ENCODE results near the gene MREG.

The MREG gene

GRCh38 chr2:216013080-216013909 is at the start of gene MREG:
MREG (minus strand) TSS chr2:216013551; CDS start chr2:216013327, 224 bp downstream.
- Histone ChIP-seq H3K4me2 (peak within 1 kb of the TSS; percentile 89), H3K27ac (peak within 1 kb of the TSS; percentile 62), H3K4me3 (IDR thresholded peaks at IDR 0.05; ENCODE audit: insufficient read depth, low read depth, low read length) (peak within 1 kb of the TSS; percentile 94), H3K4me1 (ENCODE audit: low read depth, poor library complexity, severe bottlenecking) (peaks cover 76% of the 10 kb centered on the region), H3K36me3 (ENCODE audit: insufficient read depth) (no peaks in the 10 kb centered on the region), H3K27me3 (ENCODE audit: insufficient read depth, low read depth) (no peaks in the 10 kb centered on the region), H2AFZ (ENCODE audit: low read depth) (peak within 1 kb of the TSS; percentile 70), H3K79me2 (ENCODE audit: insufficient read depth, low read depth) (peaks cover 38% of the 10 kb centered on the region), H4K20me1 (ENCODE audit: insufficient read depth) (no peaks in the 10 kb centered on the region), H3K9ac (peak within 1 kb of the TSS; percentile 89)
- TF ChIP-seq CTCF (conservative IDR thresholded peaks at IDR 0.05; ENCODE audit: low read depth, low read length): peak; percentile 56

- no peaks in the 10 kb centered on the region for H3K79me2 ChIP-seq (ENCODE audit: insufficient read depth, low read depth)
- no peaks in the 10 kb centered on the region for H3K27me3 ChIP-seq (ENCODE audit: insufficient read depth, low read depth)
- peak; percentile 58 for TF ChIP-seq CTCF (conservative IDR thresholded peaks at IDR 0.05; ENCODE audit: low read depth, low read length)
- H2AFZ ChIP-seq (ENCODE audit: low read depth): no peak overlapping the region
- no peaks in the 10 kb centered on the region for H3K36me3 ChIP-seq (ENCODE audit: insufficient read depth)
- no peak overlapping the region for H3K4me3 ChIP-seq (IDR thresholded peaks at IDR 0.05; ENCODE audit: insufficient read depth, low read depth, low read length)
- no peaks in the 10 kb centered on the region for H4K20me1 ChIP-seq (ENCODE audit: insufficient read depth)
- H3K4me1 ChIP-seq (ENCODE audit: low read depth, poor library complexity, severe bottlenecking): peaks cover 38% of the 10 kb centered on the region
- H3K4me2 ChIP-seq: peak overlapping the region; percentile 82; the same call in 1 of the 2 replicates
- no peak overlapping the region for H3K9ac ChIP-seq
- no peak overlapping the region for H3K27ac ChIP-seq
Observed at GRCh38 chr2:216059233-216059834, 46.0 kb upstream of the MREG start.

GRCh38 chr2:216057688-216058193 is 44.4 kb upstream of the MREG start:
- H3K27ac ChIP-seq: peak overlapping the region; percentile 62
- H3K36me3 ChIP-seq (ENCODE audit: insufficient read depth): no peaks in the 10 kb centered on the region
- H4K20me1 ChIP-seq (ENCODE audit: insufficient read depth): no peaks in the 10 kb centered on the region
- H3K27me3 ChIP-seq (ENCODE audit: insufficient read depth, low read depth): no peaks in the 10 kb centered on the region
- TF ChIP-seq CTCF (conservative IDR thresholded peaks at IDR 0.05; ENCODE audit: low read depth, low read length): no peak
- H3K4me3 ChIP-seq (IDR thresholded peaks at IDR 0.05; ENCODE audit: insufficient read depth, low read depth, low read length): peak overlapping the region; percentile 71
- H2AFZ ChIP-seq (ENCODE audit: low read depth): peak overlapping the region; percentile 57
- H3K9ac ChIP-seq: peak overlapping the region; percentile 28; the same call in 1 of the 2 replicates
- no peaks in the 10 kb centered on the region for H3K79me2 ChIP-seq (ENCODE audit: insufficient read depth, low read depth)
- H3K4me2 ChIP-seq: peak overlapping the region; percentile 82
- H3K4me1 ChIP-seq (ENCODE audit: low read depth, poor library complexity, severe bottlenecking): peaks cover 38% of the 10 kb centered on the region

- H4K20me1 ChIP-seq (ENCODE audit: insufficient read depth): no peaks in the 10 kb centered on the region
Observed at GRCh38 chr2:216056739-216057138, 43.4 kb upstream of the MREG start.

More at GRCh38 chr2:216056739-216057138, 43.4 kb upstream of the MREG start:
- TF ChIP-seq CTCF (conservative IDR thresholded peaks at IDR 0.05; ENCODE audit: low read depth, low read length): no peak
- peak overlapping the region; percentile 62 for H3K27ac ChIP-seq
- H3K36me3 ChIP-seq (ENCODE audit: insufficient read depth): no peaks in the 10 kb centered on the region
- H3K4me2 ChIP-seq: peak overlapping the region; percentile 82
- H3K9ac ChIP-seq: no peak overlapping the region
- H3K4me3 ChIP-seq (IDR thresholded peaks at IDR 0.05; ENCODE audit: insufficient read depth, low read depth, low read length): no peak overlapping the region
- H2AFZ ChIP-seq (ENCODE audit: low read depth): no peak overlapping the region
- H3K79me2 ChIP-seq (ENCODE audit: insufficient read depth, low read depth): no peaks in the 10 kb centered on the region
- no peaks in the 10 kb centered on the region for H3K27me3 ChIP-seq (ENCODE audit: insufficient read depth, low read depth)
- peaks cover 38% of the 10 kb centered on the region for H3K4me1 ChIP-seq (ENCODE audit: low read depth, poor library complexity, severe bottlenecking)

Data from KMS-11 (cell line).